Measurements from ENCODE around the gene RAB5IF. TPM values are rescaled to one million over a fixed set of nuclear protein-coding genes. Genes with fewer than 3 reads are reported as not detected.
A peak's percentile ranks its signal among the peaks of the same experiment; 100 is the strongest.

RAB5IF gene
- total RNA-seq, 1 experiment from 2014 or later, result 112 TPM

GRCh38 chr20:36565520-36565919 lies 40.1 kb upstream of the RAB5IF start:
- H3K27me3 Mint-ChIP-seq (ENCODE audit: insufficient read depth, unreplicated experiment), result no peaks in the 10 kb centered on the region
- H3K4me3 Mint-ChIP-seq (ENCODE audit: unreplicated experiment), result no peak overlapping the region
- BruUV-seq (replicated peaks), result no TSS peak
- ChIA-PET CTCF (interaction anchor here (2.4 kb wide), 1 partner anchor 8 kb away, joined by 9 read pairs; no protein-coding TSS in a partner anchor), POLR2A (no interaction called here)
- no peaks in the 10 kb centered on the region for H3K4me1 Mint-ChIP-seq (ENCODE audit: insufficient read depth, unreplicated experiment)
- TF ChIP-seq CTCF (IDR thresholded peaks at IDR 0.05; ENCODE audit: unreplicated experiment), result no peak
- no peak for DNase-seq (ENCODE audit: unreplicated experiment)
- H3K9me3 Mint-ChIP-seq (ENCODE audit: unreplicated experiment), result peaks cover 10% of the 10 kb centered on the region
- H3K36me3 Mint-ChIP-seq (ENCODE audit: insufficient read depth, unreplicated experiment), result no peaks in the 10 kb centered on the region
- intact Hi-C loops (cut with micrococcal nuclease), result no loop called here
- no peak overlapping the region for H3K27ac Mint-ChIP-seq (ENCODE audit: low read depth, unreplicated experiment)

GRCh38 chr20:36569847-36570429 lies 35.6 kb upstream of the RAB5IF start:
- Mint-ChIP-seq H3K27me3 (ENCODE audit: insufficient read depth, unreplicated experiment) (no peaks in the 10 kb centered on the region), H3K36me3 (ENCODE audit: insufficient read depth, unreplicated experiment) (no peaks in the 10 kb centered on the region), H3K27ac (ENCODE audit: low read depth, unreplicated experiment) (no peak overlapping the region), H3K4me1 (ENCODE audit: insufficient read depth, unreplicated experiment) (peaks cover 6% of the 10 kb centered on the region), H3K9me3 (ENCODE audit: unreplicated experiment) (peaks cover 5% of the 10 kb centered on the region), H3K4me3 (ENCODE audit: unreplicated experiment) (no peak overlapping the region)
- no TSS peak for BruUV-seq (replicated peaks)
- TF ChIP-seq CTCF (IDR thresholded peaks at IDR 0.05; ENCODE audit: unreplicated experiment), result no peak
- DNase-seq (ENCODE audit: unreplicated experiment), result peak; percentile 28
- intact Hi-C loops (cut with micrococcal nuclease), result no loop called here
- ChIA-PET CTCF (interaction anchor here (0.7 to 1.1 kb wide), 3 partner anchors 28 to 370 kb away, joined by 3 to 5 read pairs (median 4); no protein-coding TSS in a partner anchor), POLR2A (interaction anchor here (0.7 kb wide), 2 partner anchors 24 to 292 kb away, joined by 3 read pairs; no protein-coding TSS in a partner anchor)

- TF ChIP-seq CTCF (IDR thresholded peaks at IDR 0.05; ENCODE audit: unreplicated experiment), result no peak
- BruUV-seq (replicated peaks), result no TSS peak
- ChIA-PET POLR2A (interaction anchor here (0.6 to 6.4 kb wide), 4 partner anchors 14 to 1397 kb away, joined by 3 to 60 read pairs (median 4); partner anchors contain the start of gene RAB5IF), CTCF (interaction anchor here (0.9 to 2.8 kb wide), 3 partner anchors 13 to 202 kb away, joined by 3 to 8 read pairs (median 3); partner anchors contain the start of genes DSN1 and RAB5IF)
- Mint-ChIP-seq H3K9me3 (ENCODE audit: unreplicated experiment) (no peaks in the 10 kb centered on the region), H3K36me3 (ENCODE audit: insufficient read depth, unreplicated experiment) (no peaks in the 10 kb centered on the region), H3K27me3 (ENCODE audit: insufficient read depth, unreplicated experiment) (no peaks in the 10 kb centered on the region), H3K27ac (ENCODE audit: low read depth, unreplicated experiment) (peak overlapping the region; percentile 87), H3K4me1 (ENCODE audit: insufficient read depth, unreplicated experiment) (peaks cover 19% of the 10 kb centered on the region), H3K4me3 (ENCODE audit: unreplicated experiment) (peak overlapping the region; percentile 58)
- no peak for DNase-seq (ENCODE audit: unreplicated experiment)
- intact Hi-C loops (cut with micrococcal nuclease), result no loop called here
These were observed 33.7 kb upstream of the RAB5IF start for GRCh38 chr20:36571564-36572504.

GRCh38 chr20:36572701-36573102 lies 32.9 kb upstream of the RAB5IF start:
- Mint-ChIP-seq H3K27me3 (ENCODE audit: insufficient read depth, unreplicated experiment) (no peaks in the 10 kb centered on the region), H3K4me1 (ENCODE audit: insufficient read depth, unreplicated experiment) (peaks cover 19% of the 10 kb centered on the region), H3K27ac (ENCODE audit: low read depth, unreplicated experiment) (peak overlapping the region; percentile 87), H3K4me3 (ENCODE audit: unreplicated experiment) (peak overlapping the region; percentile 58), H3K36me3 (ENCODE audit: insufficient read depth, unreplicated experiment) (no peaks in the 10 kb centered on the region), H3K9me3 (ENCODE audit: unreplicated experiment) (no peaks in the 10 kb centered on the region)
- no peak for DNase-seq (ENCODE audit: unreplicated experiment)
- CTCF ChIA-PET, result interaction anchor here (1.2 to 2.8 kb wide), 2 partner anchors 14 to 33 kb away, joined by 3 to 8 read pairs; partner anchors contain the start of gene RAB5IF
- no TSS peak for BruUV-seq (replicated peaks)
- no peak for TF ChIP-seq CTCF (IDR thresholded peaks at IDR 0.05; ENCODE audit: unreplicated experiment)
- intact Hi-C loops (cut with micrococcal nuclease), result no loop called here
- POLR2A ChIA-PET, result interaction anchor here (1.2 to 6.4 kb wide), 4 partner anchors 13 to 618 kb away, joined by 3 to 60 read pairs (median 5); partner anchors contain the start of genes RAB5IF and SCAND1

Measured in MCF 10A (cell line).